SKM-1 treated with dmso at 0.1 percent for 144 hours (cell line): ENCODE results near the gene RCBTB1.
"Not testable (repeated sequence)": the region's sequence is repeated elsewhere in the genome, so short reads cannot be mapped to it uniquely, and the experiment has no call there.

Experiments used
- DNase-seq: peaks from one replicate; lab custom pipeline; 2025; ENCODE audit not compliant: unreplicated experiment; lab: John Stamatoyannopoulos, UW

Gene RCBTB1

DNA sequence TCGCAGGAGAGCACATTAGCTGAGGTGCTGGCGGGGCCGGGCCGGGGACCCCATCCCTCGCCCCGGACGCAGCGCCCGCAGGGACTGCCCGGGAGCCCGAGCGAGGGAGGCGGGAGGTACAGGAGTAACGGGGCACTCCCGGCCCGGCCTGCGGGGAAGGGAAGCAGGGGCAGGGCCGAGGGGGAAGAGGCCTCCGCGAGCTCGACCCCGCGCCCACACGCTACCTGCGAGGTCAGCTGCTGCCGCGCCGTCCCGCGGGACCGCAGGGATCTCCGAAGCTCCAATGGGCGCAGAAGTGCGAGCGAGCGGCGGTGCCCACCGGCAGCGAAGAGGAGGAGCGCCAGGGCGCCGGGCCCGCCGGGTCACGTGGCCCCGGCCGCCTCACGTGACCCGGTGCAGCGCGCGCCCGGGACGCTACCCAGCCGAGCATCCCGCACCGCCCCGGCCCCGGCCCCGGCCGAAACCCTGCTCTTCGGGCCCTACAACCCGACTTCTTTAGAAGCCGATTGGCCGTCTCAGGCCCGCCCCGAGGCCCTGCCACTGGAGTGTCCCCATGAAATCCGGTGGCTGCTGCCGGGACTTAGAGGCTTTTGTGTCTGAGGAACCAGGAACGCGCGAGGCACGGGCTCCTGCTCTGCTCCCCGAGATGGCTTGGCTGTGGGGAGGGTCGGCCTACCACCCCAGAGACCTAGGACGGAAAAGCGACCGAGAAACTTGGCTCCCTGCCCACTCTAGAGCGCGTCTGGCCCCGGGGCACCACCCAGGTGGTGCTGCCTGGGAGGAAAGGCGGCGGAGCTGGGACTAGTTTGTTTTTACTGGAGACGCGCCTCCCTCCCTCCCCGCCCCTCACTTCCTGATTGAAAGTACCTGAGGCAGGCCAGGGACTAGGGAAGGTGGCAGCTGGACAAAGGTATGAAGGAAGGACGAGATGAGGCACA, at the start of gene RCBTB1:
RCBTB1 (minus strand) TSS at position 339 of the 938 bp plus-strand sequence. CDS start 18,279 bp downstream, outside the sequence.
- peak; percentile 58 for DNase-seq

DNA sequence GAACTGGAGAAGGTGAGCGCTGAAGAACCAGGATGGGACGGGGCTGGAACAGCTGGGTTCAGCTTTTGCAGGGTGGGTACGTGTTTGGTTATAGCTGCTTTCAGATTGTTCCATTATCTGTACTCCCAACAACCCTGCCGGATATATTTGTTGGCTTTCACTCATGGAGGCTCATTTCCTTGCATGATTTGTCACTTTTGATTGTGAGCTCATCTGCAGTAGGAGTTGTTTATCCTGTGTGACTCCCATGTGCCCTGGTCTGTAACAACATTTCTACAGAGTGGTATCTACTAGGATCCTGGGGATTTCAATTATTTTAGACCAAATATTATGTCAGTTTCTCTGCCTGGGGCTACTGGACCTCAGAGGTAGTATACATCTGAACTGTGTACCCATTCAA, 48.4 kb upstream of the RCBTB1 start:
- DNase-seq = no peak

GRCh38 chr13:49632156-49632555, 46.8 kb upstream of the RCBTB1 start:
- DNase-seq = no peak

DNA sequence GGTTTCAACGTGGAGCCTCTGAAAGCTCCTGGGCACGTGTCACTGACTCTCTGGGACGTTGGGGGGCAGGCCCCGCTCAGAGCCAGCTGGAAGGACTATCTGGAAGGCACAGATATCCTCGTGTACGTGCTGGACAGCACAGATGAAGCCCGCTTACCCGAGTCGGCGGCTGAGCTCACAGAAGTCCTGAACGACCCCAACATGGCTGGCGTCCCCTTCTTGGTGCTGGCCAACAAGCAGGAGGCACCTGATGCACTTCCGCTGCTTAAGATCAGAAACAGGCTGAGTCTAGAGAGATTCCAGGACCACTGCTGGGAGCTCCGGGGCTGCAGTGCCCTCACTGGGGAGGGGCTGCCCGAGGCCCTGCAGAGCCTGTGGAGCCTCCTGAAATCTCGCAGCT, 45.2 kb upstream of the RCBTB1 start:
- no peak for DNase-seq

DNA sequence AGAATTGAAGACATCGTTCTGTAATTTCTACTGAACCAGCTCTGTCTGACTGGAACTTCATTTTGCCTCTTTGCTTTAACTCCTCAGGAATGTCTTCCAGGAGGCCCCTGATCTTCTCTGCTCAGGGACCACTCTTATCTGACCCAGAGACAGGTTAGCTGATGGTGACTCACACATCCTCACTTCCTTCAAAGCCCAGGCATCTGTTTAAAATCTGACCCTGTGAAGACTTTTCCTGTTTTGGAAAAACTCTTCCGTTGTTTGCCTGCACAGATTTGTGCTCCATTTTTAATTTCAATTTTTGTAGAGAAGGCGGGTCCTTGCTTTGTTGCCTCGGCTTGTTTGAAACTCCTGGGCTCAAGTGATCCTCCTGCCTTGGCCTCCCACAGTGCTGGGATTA, 44.6 kb upstream of the RCBTB1 start:
- no peak for DNase-seq

DNA sequence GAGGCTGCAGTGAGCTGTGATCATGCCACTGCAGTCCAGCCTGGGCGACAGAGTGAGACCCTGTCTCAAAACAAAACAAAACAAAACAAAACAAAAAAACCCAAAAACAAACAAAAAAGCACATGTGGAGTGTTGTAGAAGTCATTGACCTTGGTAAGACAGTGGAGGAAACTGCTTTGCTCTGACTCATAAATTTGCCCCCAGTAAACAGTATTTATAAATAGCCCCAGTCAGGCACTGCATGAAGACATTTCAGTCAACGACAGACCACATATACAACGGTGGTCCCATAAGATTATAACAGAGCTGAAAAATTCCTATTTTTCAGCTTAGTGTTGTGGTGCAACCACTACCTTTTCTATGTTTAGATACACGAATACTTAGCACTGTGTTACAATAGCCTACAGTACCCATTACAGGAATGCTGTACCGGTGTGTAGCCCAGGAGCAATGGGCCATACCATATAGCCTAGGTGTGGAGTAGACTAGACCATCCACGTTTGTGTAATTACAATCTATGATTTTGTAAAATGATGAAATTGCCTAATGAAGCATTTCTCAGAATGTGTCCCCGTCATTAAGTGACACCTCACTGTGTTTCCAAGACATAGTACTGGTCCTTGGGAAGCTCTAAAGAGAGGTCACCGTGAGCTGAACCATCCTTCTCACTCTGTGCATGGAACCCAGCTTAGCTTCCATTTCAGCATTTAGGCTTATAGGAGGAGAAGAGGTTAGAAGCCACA, 44.0 kb upstream of the RCBTB1 start:
- no peak for DNase-seq

DNA sequence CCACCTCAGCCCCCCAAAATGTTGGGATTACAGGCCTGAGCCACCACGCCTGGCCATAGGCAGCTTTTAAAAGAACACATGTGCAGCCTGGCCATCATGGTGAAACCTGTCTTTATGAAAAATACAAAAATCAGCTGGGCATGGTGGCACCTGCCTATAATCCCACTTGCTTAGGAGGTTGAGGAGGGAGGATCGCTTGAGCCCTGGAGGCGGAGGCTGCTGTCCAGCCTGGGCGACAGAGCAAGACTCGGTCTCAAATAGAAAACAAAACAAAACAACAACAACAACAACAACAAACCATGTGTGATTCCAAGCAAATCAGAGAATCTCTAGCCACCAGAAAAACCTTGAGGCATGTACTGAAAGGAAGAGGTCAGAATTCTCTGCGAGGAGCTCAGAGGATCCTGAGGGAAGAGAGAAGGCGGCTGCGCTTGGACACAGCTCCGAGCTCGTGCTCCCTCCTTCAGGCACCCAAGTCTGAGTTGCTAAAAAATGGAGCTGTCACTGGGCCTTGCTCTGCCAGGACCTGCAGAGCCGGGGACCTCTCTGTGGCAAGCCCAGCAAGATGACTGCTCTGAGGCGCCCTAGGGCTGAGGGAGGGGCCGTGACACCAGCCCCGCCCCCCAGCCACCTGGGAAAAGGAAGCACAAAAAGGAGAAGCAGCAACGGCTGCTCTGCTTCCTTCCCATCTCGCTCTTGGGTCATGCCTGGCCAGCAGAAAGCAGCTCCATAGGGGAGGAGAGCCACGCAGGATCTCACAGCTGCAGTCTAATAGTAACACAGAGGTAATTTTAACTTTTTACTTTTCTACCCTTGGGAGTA, 42.7 kb upstream of the RCBTB1 start, which contains the start of gene ARL11:
ARL11 (plus strand) TSS at position 677 of the 822 bp plus-strand sequence. CDS start 1,941 bp downstream, outside the sequence.
- DNase-seq = peak; percentile 93

DNA sequence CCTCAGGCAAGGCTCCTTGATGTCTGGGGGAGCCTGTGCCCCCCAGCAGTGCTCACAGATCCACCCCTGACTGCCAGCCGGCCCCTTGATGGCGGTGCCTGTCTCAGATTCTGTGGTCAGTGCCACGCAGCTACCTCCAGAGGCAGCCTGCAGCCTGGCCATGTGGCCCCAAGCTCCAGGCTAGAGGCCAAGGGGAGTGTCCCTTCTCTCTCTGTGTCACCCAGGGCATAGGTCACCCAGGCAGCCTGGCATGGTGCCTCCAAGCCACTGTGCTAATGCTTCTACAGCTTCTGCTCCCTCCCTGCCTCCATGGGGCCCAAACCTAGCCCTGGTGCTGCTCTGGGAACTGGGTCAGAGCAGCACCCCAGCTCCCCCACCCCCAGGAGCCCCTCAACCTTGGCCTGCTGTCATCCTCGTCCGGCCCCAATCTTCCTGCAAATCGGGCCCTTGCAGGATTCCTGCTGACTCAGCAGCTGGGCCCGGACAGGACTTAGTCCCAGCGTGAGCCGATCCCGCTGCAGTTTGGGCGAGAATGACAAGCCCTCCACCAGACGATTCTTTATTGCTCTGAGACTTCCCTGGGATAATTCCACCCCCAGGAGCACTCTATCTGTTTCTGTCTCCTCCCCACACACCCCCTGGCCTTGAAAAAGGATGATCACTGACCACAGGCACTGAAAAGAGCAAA, 40.2 kb upstream of the RCBTB1 start:
- no peak for DNase-seq

GRCh38 chr13:49624229-49624628, 38.9 kb upstream of the RCBTB1 start:
- DNase-seq = no peak

DNA sequence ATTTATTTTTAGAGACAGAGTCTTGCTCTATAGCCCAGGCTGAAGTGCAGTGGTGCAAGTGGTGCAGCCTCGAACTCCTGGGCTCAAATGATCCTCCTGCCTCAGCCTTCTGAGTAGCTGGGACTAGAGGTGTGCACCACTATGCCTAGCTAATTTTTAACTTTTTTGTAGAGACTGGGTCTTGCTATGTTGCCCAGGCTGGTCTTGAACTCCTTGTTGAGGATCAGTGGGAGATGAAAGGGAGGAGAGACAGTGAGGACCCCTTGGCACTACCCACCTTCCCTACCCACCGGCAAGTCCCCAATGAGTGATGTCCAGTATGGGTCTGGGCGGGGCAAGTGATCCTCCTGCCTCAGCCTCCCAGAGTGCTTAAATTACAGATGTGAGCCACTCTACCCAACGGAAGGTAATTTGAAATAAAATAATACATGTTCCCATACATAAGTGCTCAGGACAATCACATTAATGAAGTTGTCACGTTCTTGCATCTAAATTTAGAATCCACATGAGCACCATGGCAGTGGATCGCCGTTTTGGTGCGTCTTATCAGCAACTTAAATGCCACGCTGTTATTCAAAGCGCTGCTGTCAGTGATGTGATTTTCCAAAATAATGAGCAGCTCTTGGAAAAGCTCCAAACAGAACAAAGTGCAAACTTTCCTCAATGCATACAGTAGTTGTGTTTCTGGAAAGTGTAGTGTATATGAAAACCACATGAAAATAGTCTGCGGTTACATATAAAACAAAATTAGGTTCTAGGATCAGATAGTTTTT, 37.0 kb upstream of the RCBTB1 start:
- DNase-seq = no peak

GRCh38 chr13:49620170-49620621, 34.8 kb upstream of the RCBTB1 start:
- peak; percentile 26 for DNase-seq

DNA sequence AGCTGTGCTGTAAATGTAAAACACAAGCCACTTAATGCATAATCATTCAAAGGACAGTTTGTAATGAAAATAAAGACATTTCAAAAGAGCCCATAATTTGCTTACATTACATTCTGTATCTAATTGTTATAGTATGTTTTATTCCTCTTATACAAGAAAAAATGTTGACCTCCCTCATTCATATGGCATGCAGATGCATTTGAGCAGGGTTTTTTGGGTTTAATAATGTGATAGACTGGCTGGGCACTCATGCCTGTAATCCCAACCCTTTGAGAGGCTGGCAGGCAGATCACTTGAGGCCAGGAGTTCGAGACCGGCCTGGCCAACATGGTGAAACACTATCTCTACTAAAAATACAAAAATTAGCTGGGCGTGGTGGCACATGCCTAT, 31.3 kb upstream of the RCBTB1 start:
- no peak for DNase-seq

GRCh38 chr13:49615836-49616675, 30.7 kb upstream of the RCBTB1 start:
- no peak for DNase-seq

DNA sequence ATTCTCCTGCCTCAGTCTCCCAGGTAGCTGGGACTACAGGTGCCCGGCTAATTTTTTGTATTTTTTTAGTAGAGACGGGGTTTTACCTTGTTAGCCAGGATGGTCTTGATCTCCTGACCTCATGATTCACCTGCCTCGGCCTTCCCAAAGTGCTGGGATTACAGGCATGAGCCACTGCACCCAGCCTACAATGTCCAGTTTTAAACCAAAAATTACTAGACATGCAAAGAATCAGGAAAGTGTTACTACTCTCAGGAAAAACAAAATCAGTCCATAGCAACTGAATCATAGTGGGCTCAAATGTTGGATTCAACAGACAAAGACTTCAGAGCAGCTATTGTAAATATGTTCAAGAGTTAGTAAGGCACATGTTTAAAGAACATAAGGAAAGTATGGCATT, 26.7 kb upstream of the RCBTB1 start:
- not testable (repeated sequence) for DNase-seq

GRCh38 chr13:49610176-49610575, 24.8 kb upstream of the RCBTB1 start:
- DNase-seq = no peak

DNA sequence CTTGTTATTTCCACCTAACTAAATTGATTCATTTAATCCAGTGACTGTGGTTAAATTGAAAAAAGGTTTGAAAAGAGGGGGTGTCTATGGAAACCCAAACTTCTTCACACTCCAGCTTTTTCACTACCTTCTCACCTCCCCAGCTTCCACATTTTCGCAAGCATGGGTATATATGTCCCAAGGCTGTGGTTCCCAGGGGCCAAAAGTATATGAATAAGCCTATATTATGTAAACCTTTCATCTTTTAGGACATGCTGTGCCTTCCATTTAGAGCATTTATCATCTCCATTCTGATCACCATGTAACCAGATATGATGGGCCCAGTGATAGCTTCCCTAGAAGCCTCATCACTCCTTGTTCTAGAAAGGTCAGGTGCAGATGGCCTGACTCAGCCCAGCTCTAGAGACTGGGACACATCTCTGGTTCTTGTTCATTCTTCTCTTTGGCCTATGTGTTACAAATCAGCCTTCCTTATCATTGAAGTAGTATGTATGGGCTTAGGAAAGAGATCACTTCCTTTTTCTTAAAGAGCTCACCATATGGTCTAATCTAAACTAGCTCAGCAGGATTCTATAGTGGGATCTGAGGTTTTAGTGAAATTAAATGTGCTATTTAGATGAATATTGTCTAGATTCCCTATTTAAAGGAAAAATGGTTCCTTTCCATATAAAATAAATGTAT, 23.4 kb upstream of the RCBTB1 start:
- DNase-seq = peak; percentile 90

DNA sequence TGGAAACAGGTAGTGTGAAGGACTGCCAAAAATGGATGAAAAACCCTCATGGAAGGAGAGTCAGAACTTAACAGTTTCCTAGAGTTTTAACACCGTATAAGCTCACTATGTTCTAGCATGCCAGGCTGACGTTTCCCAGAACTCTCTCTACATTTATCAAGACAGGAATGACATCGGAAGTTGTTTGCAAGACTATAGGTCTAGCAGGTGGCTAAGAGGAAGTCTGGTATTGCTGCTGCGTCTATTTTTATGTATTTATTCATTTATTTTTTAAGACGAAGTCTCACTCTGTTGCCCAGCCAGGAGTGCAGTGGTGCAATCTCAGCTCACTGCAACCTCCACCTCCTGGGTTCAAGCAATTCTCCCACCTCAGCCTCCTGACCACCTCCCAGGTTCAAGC, 22.4 kb upstream of the RCBTB1 start:
- no peak for DNase-seq
